A549 (cell line): ENCODE measurements around the gene TTL. TPM values are rescaled to one million over a fixed set of nuclear protein-coding genes. Genes with fewer than 3 reads are reported as not detected.

Experiments
- ATAC-seq, 2 experiments: fragments of 200-7000 bp in 1 of 2; fragments of >200 bp in 1 of 2; cut with Nextera tagmentation in 1 of 2; cut with Tn5 transposase in 1 of 2; 3 replicates each; pipeline versions ENCODE4 v1.8.0 to v1.9.1; 2018 to 2020; ENCODE audit warnings: mild to moderate bottlenecking in 1 of 2, moderate library complexity in 1 of 2
- CTCF ChIA-PET: fragments of 300-600 bp; sonication (Branson Sonifier 250); formaldehyde crosslinking; extraction: SDS; loops from one replicate; lab custom pipeline; 2021; ENCODE audit warnings: antibody characterized with exemption, inconsistent platforms; lab: Yijun Ruan, JAX
- POLR2A ChIA-PET: fragments of 350-600 bp; formaldehyde crosslinking; extraction: SDS; loops from one replicate; lab custom pipeline; 2021; ENCODE audit warnings: antibody characterized with exemption, inconsistent platforms; lab: Yijun Ruan, JAX
- DNase-seq, 2 experiments: peaks; one replicate each; pipeline versions ENCODE4 v3.0.0 to v3.0.0-alpha.2; 2011 to 2016; ENCODE audit warnings: low read depth in 1 of 2, low spot score in 1 of 2
- FAIRE-seq: peaks from 2 replicates; lab custom pipeline; 2011; peaks lifted over from hg19 to GRCh38; lab: Jason Lieb, UNC
- H3K27ac ChIP-seq, 2 experiments: fragments of >200 bp; sonication (Bioruptor Twin); formaldehyde crosslinking; 3 replicates each; pipeline ENCODE4 v1.5.1; 2016 to 2017
- H3K4me1 ChIP-seq: fragments of >200 bp; sonication (Bioruptor Twin); formaldehyde crosslinking; 3 replicates; pipeline ENCODE4 v1.6.1; 2016
- H3K4me2 ChIP-seq: fragments of >200 bp; sonication (Bioruptor Twin); formaldehyde crosslinking; 3 replicates; pipeline ENCODE4 v1.6.1; 2016
- H3K4me3 ChIP-seq: fragments of >200 bp; sonication (Bioruptor Twin); formaldehyde crosslinking; 3 replicates; pipeline ENCODE4 v1.5.1; 2016
- H3K9me3 ChIP-seq: fragments of >200 bp; sonication (Bioruptor Twin); formaldehyde crosslinking; 3 replicates; pipeline ENCODE4 v1.6.1; 2016
- CBX2 ChIP-seq: fragments of 200-600 bp; sonication (generic); IDR thresholded peaks from 2 replicates; pipeline ENCODE4 v1.6.1; 2016; ENCODE audit warnings: low read depth, mild to moderate bottlenecking, borderline replicate concordance
- EHMT2 ChIP-seq: fragments of 200-600 bp; sonication (generic); IDR thresholded peaks from 2 replicates; pipeline ENCODE4 v1.6.1; 2016; ENCODE audit warnings: antibody characterized with exemption, low read depth, mild to moderate bottlenecking, moderate library complexity
- EP300 ChIP-seq, 2 experiments: fragments of >200 bp; sonication (Bioruptor Twin); formaldehyde crosslinking; IDR thresholded peaks; 2 replicates in 1 of 2; 3 replicates in 1 of 2; pipeline ENCODE4 v1.6.1; 2016 to 2017
- ESRRA ChIP-seq: fragments of 150-350 bp; IDR thresholded peaks from 2 replicates; pipeline ENCODE4 v1.6.1; 2014; ENCODE audit warnings: mild to moderate bottlenecking, low read length, borderline replicate concordance
- GATA3 ChIP-seq: IDR thresholded peaks from 2 replicates; pipeline ENCODE4 v1.6.1; 2012; ENCODE audit warnings: borderline replicate concordance
- HOXB13 ChIP-seq: fragments of 250-450 bp; sonication (Bioruptor Pico); IDR thresholded peaks from 2 replicates; pipeline ENCODE4 v1.5.0; 2020; ENCODE audit warnings: low read depth, mild to moderate bottlenecking, moderate library complexity
- JUN ChIP-seq, 2 experiments: fragments of >200 bp; sonication (Bioruptor Twin); formaldehyde crosslinking; IDR thresholded peaks; 2 replicates in 1 of 2; 3 replicates in 1 of 2; pipeline ENCODE4 v1.6.1; 2016 to 2017
- POLR2A ChIP-seq: IDR thresholded peaks from 2 replicates; pipeline ENCODE4 v1.6.1; 2012; ENCODE audit warnings: mild to moderate bottlenecking, low read length
- RAD21 ChIP-seq, 2 experiments: fragments of >200 bp in 1 of 2; sonication (Bioruptor Twin) in 1 of 2; formaldehyde crosslinking in 1 of 2; IDR thresholded peaks in 1 of 2; conservative IDR thresholded peaks in 1 of 2; 2 replicates in 1 of 2; 3 replicates in 1 of 2; pipeline ENCODE4 v1.6.1; 2012 to 2018; ENCODE audit warnings: inconsistent platforms in 1 of 2
- RFX5 ChIP-seq: fragments of 450-650 bp; IDR thresholded peaks from 2 replicates; pipeline ENCODE4 v1.7.1; 2014; ENCODE audit warnings: antibody characterized with exemption, mild to moderate bottlenecking, moderate library complexity
- TP53 ChIP-seq: fragments of 250-450 bp; sonication (Bioruptor Pico); IDR thresholded peaks from 2 replicates; pipeline ENCODE4 v1.5.0; 2021; ENCODE audit warnings: mild to moderate bottlenecking, moderate library complexity
- ZFP36 ChIP-seq: fragments of 450-650 bp; IDR thresholded peaks from 2 replicates; pipeline ENCODE4 v1.6.1; 2014; ENCODE audit warnings: borderline replicate concordance; ENCODE audit not compliant: partially characterized antibody
- WGBS: methylation state at CpG from one replicate; pipeline ENCODE4 v1.1.6; 2017; ENCODE audit errors: missing lambda C conversion rate; 5-methylcytosine and 5-hydroxymethylcytosine counted together
- polyA plus RNA-seq, 4 experiments: library from polyadenylated mRNA; depleted of rRNA in 3 of 4; stranded (reverse); fragments of >200 nt; fragmentation: RNase III in 1 of 4; extraction: RNeasy Plus Mini Kit Qiagen cat#74134 plus additional on column Dnase treatment in 1 of 4; gene quantifications; 2 replicates in 3 of 4; 3 replicates in 1 of 4; pipeline ENCODE4 v1.2.3, GENCODE V29; 2011 to 2017
- TF ChIP-seq, protein P1 (sequence below): fragments of >200 bp; sonication (Bioruptor Twin); formaldehyde crosslinking; IDR thresholded peaks from 3 replicates; pipeline ENCODE4 v1.5.1; 2016
- TF ChIP-seq, protein P2 (sequence below): fragments of 250-450 bp; sonication (Bioruptor Pico); IDR thresholded peaks from 2 replicates; pipeline ENCODE4 v1.5.0; 2021; ENCODE audit warnings: mild to moderate bottlenecking, moderate library complexity, borderline replicate concordance
- TF ChIP-seq, protein P3 (sequence below): fragments of >200 bp; sonication (Bioruptor Twin); formaldehyde crosslinking; IDR thresholded peaks from 3 replicates; pipeline ENCODE4 v1.6.1; 2016
- TF ChIP-seq, protein P4 (sequence below): fragments of 450-650 bp; IDR thresholded peaks from 2 replicates; pipeline ENCODE4 v1.6.1; 2014; ENCODE audit warnings: antibody characterized with exemption

TTL gene
- polyA plus RNA-seq, 2 of the 4 experiments (the other 2 are of a cell fraction), result 29.7 to 33.1 TPM

DNA sequence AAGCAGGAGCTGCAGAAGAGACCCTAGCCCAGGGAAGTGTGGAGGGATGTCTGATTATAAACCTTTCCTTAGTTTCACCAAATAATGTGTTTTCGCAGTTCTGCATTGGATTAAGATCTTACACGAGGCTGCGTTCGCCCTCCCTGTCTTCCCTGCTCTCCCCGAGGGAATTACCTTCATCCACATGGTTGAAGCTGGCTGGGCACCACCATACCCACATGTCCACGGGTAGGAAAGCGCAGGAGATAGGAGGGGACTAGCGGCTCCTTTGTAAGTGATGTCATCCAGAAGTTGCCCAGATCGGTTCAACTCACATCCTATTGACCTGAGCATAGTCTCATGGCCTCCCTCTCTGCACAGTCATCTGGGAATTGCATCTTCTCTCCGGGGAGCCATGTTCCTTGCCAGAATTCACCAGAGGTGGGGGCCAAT, 1.1 kb downstream of the TTL start (continued):
- TF ChIP-seq, protein P1, sequence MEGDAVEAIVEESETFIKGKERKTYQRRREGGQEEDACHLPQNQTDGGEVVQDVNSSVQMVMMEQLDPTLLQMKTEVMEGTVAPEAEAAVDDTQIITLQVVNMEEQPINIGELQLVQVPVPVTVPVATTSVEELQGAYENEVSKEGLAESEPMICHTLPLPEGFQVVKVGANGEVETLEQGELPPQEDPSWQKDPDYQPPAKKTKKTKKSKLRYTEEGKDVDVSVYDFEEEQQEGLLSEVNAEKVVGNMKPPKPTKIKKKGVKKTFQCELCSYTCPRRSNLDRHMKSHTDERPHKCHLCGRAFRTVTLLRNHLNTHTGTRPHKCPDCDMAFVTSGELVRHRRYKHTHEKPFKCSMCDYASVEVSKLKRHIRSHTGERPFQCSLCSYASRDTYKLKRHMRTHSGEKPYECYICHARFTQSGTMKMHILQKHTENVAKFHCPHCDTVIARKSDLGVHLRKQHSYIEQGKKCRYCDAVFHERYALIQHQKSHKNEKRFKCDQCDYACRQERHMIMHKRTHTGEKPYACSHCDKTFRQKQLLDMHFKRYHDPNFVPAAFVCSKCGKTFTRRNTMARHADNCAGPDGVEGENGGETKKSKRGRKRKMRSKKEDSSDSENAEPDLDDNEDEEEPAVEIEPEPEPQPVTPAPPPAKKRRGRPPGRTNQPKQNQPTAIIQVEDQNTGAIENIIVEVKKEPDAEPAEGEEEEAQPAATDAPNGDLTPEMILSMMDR, result no peak
- no peak for TF ChIP-seq POLR2A
- TF ChIP-seq, all 56 proteins: peak for 3

DNA sequence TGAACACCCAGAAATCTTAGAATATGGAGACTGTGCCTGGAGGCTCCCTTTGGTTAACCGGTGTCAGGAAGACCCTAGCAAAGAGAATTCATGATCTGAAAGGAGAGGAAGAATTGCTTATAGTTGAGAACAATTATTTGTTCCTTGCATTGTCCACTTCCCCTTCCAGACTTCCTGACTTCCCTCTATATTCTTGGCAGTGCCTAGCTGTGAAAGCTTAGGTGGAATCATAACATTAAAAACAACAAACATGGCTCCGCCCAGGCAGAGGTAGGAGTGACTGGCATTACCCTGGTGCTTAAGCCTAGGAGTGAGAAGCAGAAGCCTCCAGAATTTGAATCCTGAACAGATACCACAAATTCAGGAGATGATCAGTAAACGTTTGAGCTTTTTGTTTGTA, 1.9 kb downstream of the TTL start:
- peak overlapping the region; percentile 90 for H3K4me2 ChIP-seq
- H3K27ac ChIP-seq, result peak overlapping the region; percentile 84 to 93; a peak in 4 of 6 replicates
- peaks cover 13% of the 10 kb centered on the region for H3K4me1 ChIP-seq
- no peak for DNase-seq
- TF ChIP-seq, protein P2, sequence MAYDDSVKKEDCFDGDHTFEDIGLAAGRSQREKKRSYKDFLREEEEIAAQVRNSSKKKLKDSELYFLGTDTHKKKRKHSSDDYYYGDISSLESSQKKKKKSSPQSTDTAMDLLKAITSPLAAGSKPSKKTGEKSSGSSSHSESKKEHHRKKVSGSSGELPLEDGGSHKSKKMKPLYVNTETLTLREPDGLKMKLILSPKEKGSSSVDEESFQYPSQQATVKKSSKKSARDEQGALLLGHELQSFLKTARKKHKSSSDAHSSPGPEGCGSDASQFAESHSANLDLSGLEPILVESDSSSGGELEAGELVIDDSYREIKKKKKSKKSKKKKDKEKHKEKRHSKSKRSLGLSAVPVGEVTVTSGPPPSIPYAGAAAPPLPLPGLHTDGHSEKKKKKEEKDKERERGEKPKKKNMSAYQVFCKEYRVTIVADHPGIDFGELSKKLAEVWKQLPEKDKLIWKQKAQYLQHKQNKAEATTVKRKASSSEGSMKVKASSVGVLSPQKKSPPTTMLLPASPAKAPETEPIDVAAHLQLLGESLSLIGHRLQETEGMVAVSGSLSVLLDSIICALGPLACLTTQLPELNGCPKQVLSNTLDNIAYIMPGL (CRISPR knock-in tag), result no peak
- no peak for TF ChIP-seq GATA3
- no peak for TF ChIP-seq HOXB13 (CRISPR knock-in tag)
- TF ChIP-seq POLR2A, result no peak
- TF ChIP-seq RAD21 (conservative IDR thresholded peaks at IDR 0.05 in 1 of 2, IDR thresholded peaks at IDR 0.05 in 1 of 2), result no peak
- no peak for TF ChIP-seq CBX2
- TF ChIP-seq ZFP36, result no peak
- no peak for TF ChIP-seq ESRRA
- TF ChIP-seq JUN (IDR thresholded peaks at IDR 0.05), result no peak
- TF ChIP-seq TP53 (CRISPR knock-in tag), result no peak
- TF ChIP-seq EHMT2, result no peak
- TF ChIP-seq, protein P1, result no peak
- TF ChIP-seq, protein P3, sequence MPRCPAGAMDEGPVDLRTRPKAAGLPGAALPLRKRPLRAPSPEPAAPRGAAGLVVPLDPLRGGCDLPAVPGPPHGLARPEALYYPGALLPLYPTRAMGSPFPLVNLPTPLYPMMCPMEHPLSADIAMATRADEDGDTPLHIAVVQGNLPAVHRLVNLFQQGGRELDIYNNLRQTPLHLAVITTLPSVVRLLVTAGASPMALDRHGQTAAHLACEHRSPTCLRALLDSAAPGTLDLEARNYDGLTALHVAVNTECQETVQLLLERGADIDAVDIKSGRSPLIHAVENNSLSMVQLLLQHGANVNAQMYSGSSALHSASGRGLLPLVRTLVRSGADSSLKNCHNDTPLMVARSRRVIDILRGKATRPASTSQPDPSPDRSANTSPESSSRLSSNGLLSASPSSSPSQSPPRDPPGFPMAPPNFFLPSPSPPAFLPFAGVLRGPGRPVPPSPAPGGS, result no peak
- TF ChIP-seq RFX5, result no peak
- TF ChIP-seq, protein P4, sequence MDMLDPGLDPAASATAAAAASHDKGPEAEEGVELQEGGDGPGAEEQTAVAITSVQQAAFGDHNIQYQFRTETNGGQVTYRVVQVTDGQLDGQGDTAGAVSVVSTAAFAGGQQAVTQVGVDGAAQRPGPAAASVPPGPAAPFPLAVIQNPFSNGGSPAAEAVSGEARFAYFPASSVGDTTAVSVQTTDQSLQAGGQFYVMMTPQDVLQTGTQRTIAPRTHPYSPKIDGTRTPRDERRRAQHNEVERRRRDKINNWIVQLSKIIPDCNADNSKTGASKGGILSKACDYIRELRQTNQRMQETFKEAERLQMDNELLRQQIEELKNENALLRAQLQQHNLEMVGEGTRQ, result no peak
- no peak for TF ChIP-seq EP300 (IDR thresholded peaks at IDR 0.05)
- 75% methylated on average over 3 of the region's 3 CpGs for WGBS
- POLR2A ChIA-PET, result no interaction called here
- H3K9me3 ChIP-seq, result no peaks in the 10 kb centered on the region
- FAIRE-seq, result no peak
- ATAC-seq, result no peak
- peak overlapping the region; percentile 59 for H3K4me3 ChIP-seq
- CTCF ChIA-PET, result interaction anchor here (0.6 to 1.3 kb wide), 7 partner anchors 9 to 352 kb away, joined by 3 read pairs; no protein-coding TSS in a partner anchor
